ENCODE results near the gene DMXL2. TPM values are rescaled to one million over a fixed set of nuclear protein-coding genes. Genes with fewer than 3 reads are reported as not detected.

DMXL2 gene
- total and polyA plus RNA-seq, 9 of the 15 experiments (the other 6 are each of a cell fraction or from before 2014, with no cell fraction given): 9.3 to 57.7 (median 30.7) TPM

GRCh38 chr15:51576911-51577500, 45.6 kb downstream of the DMXL2 start (continued):
- 0 out of 4 replicates have a peak, but pooled peaks of 1 of the 2 experiments have one; percentile 17 for TF ChIP-seq MNT (conservative IDR thresholded peaks at IDR 0.05)
- TF ChIP-seq POLR2G (IDR thresholded peaks at IDR 0.05; ENCODE audit: low read depth, low read length): no peak
- no peak for TF ChIP-seq TFE3 (CRISPR knock-in tag; IDR thresholded peaks at IDR 0.05)
- TF ChIP-seq ZKSCAN8 (CRISPR knock-in tag; IDR thresholded peaks at IDR 0.05): no peak
- TF ChIP-seq SIN3B (IDR thresholded peaks at IDR 0.05; ENCODE audit: low read depth): no peak
- no peak for TF ChIP-seq ZNF436 (CRISPR knock-in tag; IDR thresholded peaks at IDR 0.05)
- TF ChIP-seq FOXK1 (CRISPR knock-in tag; IDR thresholded peaks at IDR 0.05; ENCODE audit: borderline replicate concordance): no peak
- no peak for TF ChIP-seq TFAM (CRISPR knock-in tag; conservative IDR thresholded peaks at IDR 0.05)
- peak; percentile 88 for TF ChIP-seq IRF9 (tag; IDR thresholded peaks at IDR 0.05)
- TF ChIP-seq RREB1 (CRISPR knock-in tag; IDR thresholded peaks at IDR 0.05): no peak
